ENCODE data around the gene TMEM144.
A peak's percentile ranks its signal among the peaks of the same experiment; 100 is the strongest.
"Not testable (repeated sequence)": the region's sequence is repeated elsewhere in the genome, so short reads cannot be mapped to it uniquely, and the experiment has no call there.

The TMEM144 gene

GRCh38 chr4:158238575-158238974 lies 28.3 kb downstream of the TMEM144 start:
- no peak for DNase-seq (ENCODE audit: low spot score)

GRCh38 chr4:158239196-158239595 lies 28.9 kb downstream of the TMEM144 start:
- no peak for DNase-seq (ENCODE audit: low spot score)

DNA sequence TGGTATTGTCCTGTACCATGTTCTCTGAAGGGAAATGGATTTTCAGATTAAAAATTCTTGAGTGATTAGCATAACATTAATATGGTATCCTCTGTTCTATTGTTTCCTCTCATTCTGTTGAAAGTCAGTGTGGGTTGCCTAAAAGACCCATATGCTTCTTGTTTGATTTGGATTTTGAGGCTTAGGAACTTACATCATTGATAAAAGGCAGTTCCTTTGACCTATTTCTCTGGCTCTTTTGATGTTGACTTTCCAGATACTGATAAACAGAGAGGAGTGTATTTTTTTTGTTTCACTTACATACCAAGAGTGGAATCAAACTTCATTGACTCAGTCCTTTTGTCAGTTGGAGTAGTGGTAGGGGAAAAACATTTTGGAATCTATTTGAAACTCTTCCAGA lies 32.8 kb downstream of the TMEM144 start:
- no peak for DNase-seq (ENCODE audit: low spot score)

GRCh38 chr4:158250321-158250720 lies 40.0 kb downstream of the TMEM144 start:
- DNase-seq (ENCODE audit: low spot score) = no peak

DNA sequence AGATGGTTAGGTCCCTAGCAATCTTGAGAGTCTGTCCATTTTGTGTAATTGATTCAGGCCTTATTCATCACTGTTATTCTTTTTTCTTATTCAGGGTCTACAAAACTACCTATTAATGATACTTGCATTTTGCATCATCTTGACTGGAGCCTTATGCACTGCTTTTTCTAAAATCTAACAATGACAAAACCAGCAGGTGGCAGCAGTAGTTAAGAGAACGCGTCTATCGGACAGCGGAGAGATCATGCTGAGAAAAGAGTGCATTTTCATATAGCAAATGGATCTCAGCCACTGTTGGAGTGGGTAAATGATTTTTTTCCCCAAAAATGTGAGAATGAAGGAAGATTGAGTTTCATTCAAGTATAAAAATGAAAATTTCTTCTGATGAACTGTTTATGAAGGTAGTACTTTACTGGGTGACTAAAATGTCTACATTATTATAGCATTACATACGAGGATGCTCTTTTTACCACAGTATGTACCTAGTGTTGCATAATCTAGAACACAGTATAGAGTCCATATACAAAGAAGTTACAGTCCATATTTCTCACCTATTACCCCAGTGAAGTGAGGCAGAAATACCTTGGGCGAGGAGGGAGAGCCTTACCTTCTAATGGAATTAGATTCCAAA lies 43.2 kb downstream of the TMEM144 start:
- peak; percentile 60 for DNase-seq (ENCODE audit: low spot score)

DNA sequence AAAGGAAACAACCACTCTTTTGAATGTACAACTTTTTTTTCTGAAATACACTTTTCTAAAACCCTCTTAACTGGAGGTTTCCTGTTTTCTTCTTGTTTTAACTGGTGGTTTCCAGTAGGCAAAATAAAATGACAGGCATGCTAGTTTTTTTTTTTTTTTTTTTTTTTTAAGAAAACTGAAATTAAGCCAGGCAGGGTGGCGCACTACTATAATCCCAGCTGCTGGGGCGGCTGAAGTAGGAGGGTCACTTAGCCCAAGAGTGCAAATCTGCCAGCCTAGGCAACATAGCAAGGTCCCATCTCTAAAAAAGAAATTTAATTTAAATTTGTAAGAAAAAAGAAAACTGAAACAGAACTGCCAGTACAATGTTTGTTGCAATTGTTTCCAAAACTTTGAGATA lies 44.0 kb downstream of the TMEM144 start:
- no peak for DNase-seq (ENCODE audit: low spot score)

DNA sequence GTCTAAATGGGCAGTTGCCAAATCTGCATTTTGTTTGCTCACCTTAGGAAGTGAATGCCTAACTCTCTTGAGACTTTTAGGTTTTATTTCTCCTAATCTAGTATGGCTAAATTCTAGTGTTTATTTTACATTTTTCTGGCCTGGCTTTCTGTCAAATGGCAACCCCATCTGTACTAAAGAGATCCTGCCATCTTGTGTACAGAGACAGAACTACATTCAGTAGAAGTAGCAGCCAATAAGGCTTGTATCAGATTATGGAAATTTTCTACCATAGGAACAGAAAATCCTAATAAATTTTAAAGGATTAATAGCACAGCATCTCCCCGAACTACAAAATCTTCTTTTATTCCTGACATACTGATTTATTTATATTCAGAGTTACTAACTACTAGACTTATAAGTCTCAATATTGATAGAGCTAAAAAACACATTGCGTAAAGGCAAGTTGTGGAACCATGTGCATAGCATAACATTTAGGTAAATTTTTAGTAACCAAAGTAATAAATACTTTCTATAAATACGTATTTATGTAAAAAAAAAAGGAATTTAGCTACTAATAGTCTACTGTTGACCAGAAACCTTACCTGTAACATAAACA lies 45.5 kb downstream of the TMEM144 start:
- DNase-seq (ENCODE audit: low spot score) = peak; percentile 78

DNA sequence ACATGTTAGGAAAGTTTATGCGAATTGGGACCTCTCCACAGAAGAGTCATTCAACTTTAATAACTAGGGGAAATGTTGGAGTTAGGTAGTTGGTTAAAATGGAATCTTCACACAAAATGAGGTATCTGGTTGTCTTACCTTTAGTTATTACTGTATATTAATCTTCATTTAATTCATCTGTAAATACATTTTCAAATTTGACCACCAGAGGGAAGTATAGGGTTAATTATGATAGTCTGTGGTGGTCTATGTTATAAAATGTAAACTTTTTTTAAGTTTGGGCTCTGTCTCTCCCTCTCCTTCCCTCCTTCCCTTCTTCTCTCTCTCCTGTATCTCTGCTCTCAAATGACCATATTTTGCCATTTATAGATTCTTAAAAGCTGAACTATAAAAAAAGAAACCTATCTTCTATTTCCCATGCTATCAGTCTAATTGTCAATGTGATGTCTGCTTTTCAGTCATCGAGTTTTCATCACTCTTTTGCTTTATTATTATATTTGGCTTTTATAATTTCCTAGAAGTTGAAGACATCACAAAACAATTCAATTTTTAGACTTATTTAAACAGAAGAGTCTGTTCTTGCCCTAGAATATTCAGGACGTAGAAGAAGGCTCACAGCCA lies 49.8 kb downstream of the TMEM144 start:
- peak; percentile 37 for DNase-seq (ENCODE audit: low spot score)

DNA sequence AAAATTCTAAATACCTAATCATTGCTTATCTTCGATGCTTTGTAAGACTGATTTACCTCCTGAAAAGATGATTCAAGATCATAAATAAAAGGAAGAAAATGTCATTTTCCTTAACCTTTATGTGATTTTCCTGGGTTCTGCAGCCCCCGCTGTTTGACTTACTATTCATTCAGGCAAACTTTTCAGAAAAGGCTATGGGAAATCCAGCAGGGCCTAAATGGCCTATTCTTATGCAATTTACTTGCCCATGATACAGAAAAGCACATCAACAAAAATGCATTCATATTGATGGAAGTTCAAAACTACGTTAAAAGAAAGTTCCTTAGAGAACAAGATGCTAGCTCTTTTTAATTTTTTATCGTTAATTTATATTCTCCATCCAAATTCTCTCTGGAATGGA lies 51.2 kb downstream of the TMEM144 start:
- no peak for DNase-seq (ENCODE audit: low spot score)

DNA sequence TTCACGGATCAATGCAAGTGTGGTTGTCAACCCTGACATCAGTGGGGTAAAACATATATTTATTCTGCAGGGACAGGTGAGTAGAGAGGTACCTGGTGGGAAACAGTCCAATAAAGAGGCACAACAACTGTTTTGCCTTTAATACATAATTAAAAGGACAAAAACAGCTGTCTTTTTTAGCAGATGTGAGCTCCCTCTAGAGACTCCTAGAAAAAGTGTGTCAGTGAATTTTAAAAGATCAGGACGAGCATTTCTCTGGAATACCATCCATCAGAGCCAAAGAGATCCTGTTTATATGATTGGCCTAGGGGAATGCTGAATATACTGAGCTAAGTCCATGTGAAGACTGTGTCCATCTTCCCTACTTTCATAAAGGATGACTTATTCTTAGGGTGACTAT lies 58.3 kb downstream of the TMEM144 start:
- no peak for DNase-seq (ENCODE audit: low spot score)

DNA sequence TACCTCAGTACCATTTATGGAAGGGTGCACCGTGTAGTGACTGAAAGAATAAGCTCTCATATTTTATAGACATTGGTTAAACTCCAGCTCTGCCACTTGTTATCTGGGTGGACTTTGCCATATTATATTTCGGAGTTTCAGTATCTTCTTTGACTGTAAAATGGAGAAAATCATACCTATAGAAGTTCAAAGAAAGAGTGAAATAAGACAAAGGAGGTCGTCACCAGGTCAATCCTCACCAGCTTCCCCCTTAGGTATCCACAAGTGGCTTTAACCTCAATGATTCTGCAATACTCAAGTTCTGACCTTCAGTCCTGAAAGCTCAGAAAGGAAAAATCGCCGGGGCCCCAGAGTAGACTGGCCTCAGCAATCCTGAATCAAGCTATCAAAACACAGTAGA lies 64.3 kb downstream of the TMEM144 start:
- no peak for DNase-seq (ENCODE audit: low spot score)

GRCh38 chr4:158277558-158277957 lies 67.3 kb downstream of the TMEM144 start:
- DNase-seq (ENCODE audit: low spot score) = no peak

DNA sequence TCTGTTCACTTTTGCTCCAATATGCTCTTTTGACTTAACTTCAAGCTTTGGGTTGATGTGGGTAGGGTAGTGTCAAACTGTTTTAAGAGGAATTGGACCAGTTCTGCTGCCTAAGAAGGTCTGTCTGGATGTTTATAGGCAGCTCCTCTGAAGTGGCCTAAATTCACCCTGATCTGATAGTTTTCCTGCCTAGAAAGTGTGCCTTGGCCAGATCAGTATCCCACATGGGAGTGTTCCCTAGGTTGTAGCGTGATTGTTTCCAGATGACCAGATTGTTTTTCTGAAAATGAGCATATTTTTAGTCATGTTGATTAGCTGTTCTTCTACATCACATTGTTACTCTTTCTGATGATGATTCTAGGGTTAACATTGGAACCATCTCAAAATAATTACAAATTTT lies 68.8 kb downstream of the TMEM144 start:
- not testable (repeated sequence) for DNase-seq (ENCODE audit: low spot score)

- DNase-seq (ENCODE audit: low spot score) = no peak
Measured at GRCh38 chr4:158280856-158281255, 70.6 kb downstream of the TMEM144 start.

GRCh38 chr4:158282252-158282651 lies 72.0 kb downstream of the TMEM144 start:
- DNase-seq (ENCODE audit: low spot score) = peak; percentile 75

- DNase-seq (ENCODE audit: low spot score) = no peak
Measured at GRCh38 chr4:158285429-158286216, 75.3 kb downstream of the TMEM144 start.

DNA sequence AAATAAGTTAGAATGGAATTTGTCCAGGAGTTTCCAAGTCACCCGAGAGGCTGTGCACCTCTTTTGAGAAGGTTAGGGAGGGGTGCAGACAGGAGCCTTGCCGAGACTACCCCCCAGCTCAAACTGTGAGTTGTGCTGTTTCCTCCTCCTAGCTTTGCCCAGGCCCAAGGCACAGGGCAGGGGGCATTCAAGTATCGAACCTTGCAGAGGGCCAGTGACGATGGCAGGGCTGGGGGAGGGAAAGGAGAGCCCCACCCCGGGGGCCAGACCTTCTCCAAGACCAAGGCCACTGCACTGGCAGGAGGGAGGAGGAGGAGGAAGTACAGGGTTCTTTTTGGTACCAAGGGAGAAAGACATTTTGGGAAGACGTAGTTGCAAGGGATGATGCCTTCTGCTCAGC lies 80.6 kb downstream of the TMEM144 start:
- no peak for DNase-seq (ENCODE audit: low spot score)

DNA sequence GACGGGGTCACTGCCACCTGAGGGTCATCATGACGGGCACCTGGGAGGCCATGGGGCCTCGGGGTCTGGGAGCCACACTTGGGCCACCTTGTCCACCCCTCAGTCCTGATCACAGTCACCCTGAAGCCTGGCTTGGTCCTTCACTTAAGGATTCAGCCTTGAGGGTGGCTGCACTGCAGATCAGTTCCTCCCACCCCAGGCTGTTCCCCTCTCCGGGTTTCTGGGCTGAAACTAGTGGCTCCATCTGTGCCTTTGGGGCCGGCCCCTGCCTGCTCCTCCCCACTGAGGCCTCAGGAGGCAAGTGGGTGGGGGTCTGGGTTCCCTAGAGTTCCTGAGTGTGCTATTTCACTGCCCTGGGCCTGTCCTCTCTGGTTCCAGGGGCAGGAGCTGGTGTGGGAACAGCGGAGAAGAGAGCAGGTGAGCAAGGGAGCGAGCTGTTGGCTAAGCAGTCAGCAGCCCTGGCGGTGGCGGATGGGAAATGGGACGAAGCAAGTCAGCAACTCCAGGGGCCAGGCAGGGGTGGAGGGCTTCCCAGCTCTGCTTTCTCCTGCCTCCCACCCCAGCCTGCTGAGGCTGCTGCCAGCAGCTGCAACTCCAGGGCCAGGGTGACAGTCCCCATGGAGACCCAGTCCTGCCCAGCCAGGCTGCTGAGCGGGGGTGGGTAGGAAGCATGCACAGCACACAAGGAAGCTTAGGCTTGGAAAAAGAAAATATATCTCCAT lies 81.2 kb downstream of the TMEM144 start:
- DNase-seq (ENCODE audit: low spot score) = no peak

GRCh38 chr4:158292156-158292555 lies 81.9 kb downstream of the TMEM144 start:
- DNase-seq (ENCODE audit: low spot score) = no peak

GRCh38 chr4:158295053-158295452 lies 84.8 kb downstream of the TMEM144 start:
- DNase-seq (ENCODE audit: low spot score) = no peak

GRCh38 chr4:158297866-158298265 lies 87.6 kb downstream of the TMEM144 start:
- DNase-seq (ENCODE audit: low spot score) = no peak

DNA sequence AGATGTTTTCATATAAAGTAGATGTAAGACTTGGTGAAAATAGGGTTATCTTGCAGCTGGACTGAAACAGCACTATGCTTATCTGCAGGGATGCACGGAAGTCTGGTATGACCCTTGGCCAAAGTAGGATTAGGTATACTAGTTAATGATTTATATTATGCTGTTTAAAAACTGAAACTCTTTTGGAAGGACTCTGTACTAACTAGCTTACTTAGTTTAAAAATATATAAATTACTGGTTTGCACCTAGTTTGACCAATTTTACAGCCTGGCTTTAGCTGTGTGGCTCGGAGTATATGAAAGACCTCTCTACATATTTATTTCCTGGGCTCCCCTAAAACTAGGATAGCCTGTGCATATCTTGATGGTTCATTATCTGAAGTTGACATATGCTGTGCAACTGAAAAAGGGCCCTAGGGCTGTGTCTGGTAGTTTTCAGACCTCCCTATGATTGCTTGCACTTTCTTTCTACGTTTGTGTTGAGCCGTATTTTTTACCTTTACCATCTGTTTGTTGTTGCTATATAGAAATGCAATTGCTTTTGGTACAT lies 89.2 kb downstream of the TMEM144 start:
- DNase-seq (ENCODE audit: low spot score) = no peak

Data from RKO (cell line).